Subcutaneous preadipocyte (primary cell): Measurements from ENCODE around the gene FXYD4. TPM values are rescaled to one million over a fixed set of nuclear protein-coding genes. Genes with fewer than 3 reads are reported as not detected.

Source experiments
- small RNA-seq: library from RNA; depleted of rRNA; stranded (forward); fragments of <200 nt; gene quantifications from one replicate; pipeline ENCODE3, GENCODE V24; 2012
- total RNA-seq: library from RNA; depleted of rRNA; stranded (reverse); fragments of >200 nt; gene quantifications from 2 replicates; pipeline ENCODE4 v1.2.3, GENCODE V29; 2012

The FXYD4 gene
- total RNA-seq: not detected in 2 replicates

DNA sequence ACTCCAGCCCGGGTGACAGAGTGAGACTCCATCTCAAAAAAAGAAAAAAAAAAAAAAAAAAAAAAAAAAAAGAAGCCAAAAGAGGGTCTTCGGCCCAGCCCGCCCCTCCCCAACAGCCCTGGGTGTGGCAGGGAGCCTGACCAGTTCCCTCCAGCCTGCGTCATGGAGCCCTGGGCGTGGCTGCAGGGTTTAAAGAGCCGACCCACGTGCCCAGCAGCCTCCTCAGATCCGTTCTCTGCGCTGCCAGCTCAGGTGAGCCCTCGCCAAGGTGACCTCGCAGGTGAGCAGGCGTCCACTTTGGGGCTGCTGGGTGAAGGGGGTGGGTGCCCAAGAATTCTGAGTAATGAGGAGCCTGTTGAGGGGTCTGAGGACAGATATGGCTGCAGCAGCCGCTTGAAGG is at the start of gene FXYD4:
FXYD4 (plus strand) TSS at position 219 of the 400 bp plus-strand sequence. CDS start 2,111 bp downstream, outside the sequence.

DNA sequence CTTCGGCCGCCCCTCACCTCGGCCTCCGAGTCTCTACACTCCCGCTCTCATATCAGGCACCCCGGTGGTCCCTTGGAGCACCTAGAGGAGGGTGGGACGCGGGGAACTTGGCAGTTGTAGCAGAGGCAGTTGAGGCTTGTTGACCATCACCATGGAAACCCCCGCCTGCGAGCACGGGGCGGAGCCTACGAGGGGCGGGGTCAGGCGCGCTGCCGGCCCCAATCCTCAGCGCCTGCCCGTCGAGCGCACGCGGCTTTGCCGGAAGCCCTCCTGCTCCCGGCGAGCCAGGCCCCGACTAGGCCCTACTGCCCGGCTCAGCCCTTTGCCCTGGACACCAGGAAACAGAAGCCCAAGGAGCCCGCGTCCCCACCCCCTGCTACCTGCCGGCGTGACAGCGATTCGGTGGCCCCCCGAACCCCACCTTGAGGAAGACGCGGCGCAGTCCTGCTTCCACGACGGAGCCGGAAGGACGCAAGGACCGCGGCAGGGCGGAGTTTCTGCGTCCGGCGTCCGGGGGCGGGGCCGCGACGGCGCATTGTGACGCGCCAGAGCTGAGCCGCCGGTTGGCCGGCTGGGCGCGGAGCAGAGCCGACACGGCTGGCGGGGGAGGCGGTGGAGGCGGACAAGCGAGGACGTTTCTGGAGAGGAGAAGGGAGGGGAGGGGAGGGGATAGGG is 37.4 kb downstream of the FXYD4 start, which contains the start of gene HNRNPF:
HNRNPF (minus strand) TSS at position 477 of the 675 bp plus-strand sequence. CDS start 21,302 bp downstream, outside the sequence.

Small RNA genes lying within 50 kb of the gene (small RNA-seq; reads per million reads assigned to genes)
- gene RNU6ATAC11P (not detected), gene SNORD3J (not detected)

Other genes starting within 250 kb of the FXYD4 start
- gene CSGALNACT2, start 233.2 kb upstream of the FXYD4 start, total RNA-seq: 8.5 and 11.7 TPM in 2 replicates
- 1.1 and 1.8 TPM in 2 replicates for gene RASGEF1A, start 104.6 kb upstream of the FXYD4 start, total RNA-seq
- gene HNRNPF, start 37.5 kb downstream of the FXYD4 start, total RNA-seq: 237 and 279 TPM in 2 replicates
- 4.8 and 5.3 TPM in 2 replicates for gene ZNF487, start 65.5 kb downstream of the FXYD4 start, total RNA-seq
- gene ZNF239, start 203.0 kb downstream of the FXYD4 start, total RNA-seq: 3.7 and 6.3 TPM in 2 replicates
- 4.8 and 5.9 TPM in 2 replicates for gene ZNF485, start 234.8 kb downstream of the FXYD4 start, total RNA-seq